Kidney epithelial cell (primary cell): Measurements from ENCODE around the gene CPNE4. TPM values are rescaled to one million over a fixed set of nuclear protein-coding genes. Genes with fewer than 3 reads are reported as not detected.

ENCODE experiments used
- DNase-seq: peaks from one replicate; pipeline ENCODE4 v3.0.0-alpha.2; 2010; ENCODE audit warnings: low read depth
- H3K27me3 ChIP-seq: 2 replicates; pipeline ENCODE4 v1.6.0; 2011; ENCODE audit warnings: low read length; ENCODE audit not compliant: control insufficient read depth, insufficient read depth
- H3K36me3 ChIP-seq: 2 replicates; pipeline ENCODE4 v1.5.1; 2011; ENCODE audit warnings: low read length; ENCODE audit not compliant: control insufficient read depth, insufficient read depth
- H3K4me3 ChIP-seq: 2 replicates; pipeline ENCODE4 v1.5.1; 2011; ENCODE audit warnings: low read depth, mild to moderate bottlenecking, control low read depth, low read length
- total RNA-seq: library from RNA; depleted of rRNA; stranded (reverse); fragments of >200 nt; gene quantifications from 2 replicates; pipeline ENCODE4 v1.2.3, GENCODE V29; 2015
- TF ChIP-seq, protein P1 (sequence below): IDR thresholded peaks from 2 replicates; pipeline ENCODE4 v1.5.1; 2011; ENCODE audit warnings: mild to moderate bottlenecking, moderate library complexity, low read length, control low read depth, inconsistent platforms; ENCODE audit not compliant: insufficient read depth, poor library complexity, severe bottlenecking

Gene CPNE4
- total RNA-seq, 1 donor from 2014 or later = 3.7 TPM

- no peak for DNase-seq
- TF ChIP-seq, protein P1, sequence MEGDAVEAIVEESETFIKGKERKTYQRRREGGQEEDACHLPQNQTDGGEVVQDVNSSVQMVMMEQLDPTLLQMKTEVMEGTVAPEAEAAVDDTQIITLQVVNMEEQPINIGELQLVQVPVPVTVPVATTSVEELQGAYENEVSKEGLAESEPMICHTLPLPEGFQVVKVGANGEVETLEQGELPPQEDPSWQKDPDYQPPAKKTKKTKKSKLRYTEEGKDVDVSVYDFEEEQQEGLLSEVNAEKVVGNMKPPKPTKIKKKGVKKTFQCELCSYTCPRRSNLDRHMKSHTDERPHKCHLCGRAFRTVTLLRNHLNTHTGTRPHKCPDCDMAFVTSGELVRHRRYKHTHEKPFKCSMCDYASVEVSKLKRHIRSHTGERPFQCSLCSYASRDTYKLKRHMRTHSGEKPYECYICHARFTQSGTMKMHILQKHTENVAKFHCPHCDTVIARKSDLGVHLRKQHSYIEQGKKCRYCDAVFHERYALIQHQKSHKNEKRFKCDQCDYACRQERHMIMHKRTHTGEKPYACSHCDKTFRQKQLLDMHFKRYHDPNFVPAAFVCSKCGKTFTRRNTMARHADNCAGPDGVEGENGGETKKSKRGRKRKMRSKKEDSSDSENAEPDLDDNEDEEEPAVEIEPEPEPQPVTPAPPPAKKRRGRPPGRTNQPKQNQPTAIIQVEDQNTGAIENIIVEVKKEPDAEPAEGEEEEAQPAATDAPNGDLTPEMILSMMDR = no peak
- H3K4me3 ChIP-seq = no peak overlapping the region
- no peaks in the 10 kb centered on the region for H3K36me3 ChIP-seq
- H3K27me3 ChIP-seq = no peaks in the 10 kb centered on the region
Observed at GRCh38 chr3:132042681-132043080, 7.9 kb upstream of the CPNE4 start.

GRCh38 chr3:132038198-132038825 is 3.5 kb upstream of the CPNE4 start:
- H3K36me3 ChIP-seq = no peaks in the 10 kb centered on the region
- peaks cover 18% of the 10 kb centered on the region for H3K27me3 ChIP-seq
- no peak for DNase-seq

DNA sequence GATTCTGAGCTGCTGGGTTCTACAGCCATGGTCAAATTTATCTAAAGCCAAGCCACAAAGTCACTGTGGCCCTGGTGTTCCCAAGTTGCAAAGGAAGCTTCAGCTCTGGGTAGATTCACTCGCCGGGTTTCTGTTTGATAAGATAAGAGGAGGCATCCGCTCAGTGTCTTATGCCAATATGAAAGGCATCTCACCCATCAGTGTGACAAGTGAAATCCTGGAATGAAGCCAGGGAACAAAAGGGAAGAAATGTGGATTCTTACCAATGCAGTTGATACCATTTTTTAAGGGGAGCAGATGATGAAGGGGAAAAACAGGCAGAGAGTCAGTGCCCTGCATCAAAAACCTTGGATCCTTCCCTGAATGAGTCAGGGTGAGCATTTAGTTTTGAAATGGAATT is 2.8 kb upstream of the CPNE4 start:
- no peak for DNase-seq
- Histone ChIP-seq H3K27me3 (peaks cover 24% of the 10 kb centered on the region), H3K4me3 (no peak overlapping the region), H3K36me3 (no peaks in the 10 kb centered on the region)
- TF ChIP-seq, protein P1 = no peak

More at GRCh38 chr3:132038198-132038825, 3.5 kb upstream of the CPNE4 start:
- H3K4me3 ChIP-seq = no peak overlapping the region
- TF ChIP-seq, protein P1 = peak; percentile 68

DNA sequence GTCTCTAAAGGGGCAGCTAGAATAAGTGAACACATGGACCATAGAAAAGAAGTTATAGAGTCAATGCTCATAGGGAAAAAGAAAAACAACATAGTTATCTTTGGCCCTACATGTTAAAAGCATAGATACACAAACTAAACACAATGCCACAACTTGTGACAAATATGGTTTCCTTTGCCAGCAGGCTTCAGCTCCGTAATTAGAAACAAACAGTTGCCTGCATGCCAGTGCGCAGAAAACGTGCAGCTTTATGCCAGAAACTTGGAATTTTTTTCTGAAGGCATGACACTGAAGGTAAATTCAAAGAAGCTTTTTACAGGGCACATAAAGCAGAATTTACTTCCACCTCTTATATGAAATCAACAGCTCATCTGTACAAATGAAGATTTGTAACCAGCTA is 2.2 kb upstream of the CPNE4 start:
- TF ChIP-seq, protein P1 = no peak
- Histone ChIP-seq H3K27me3 (peaks cover 26% of the 10 kb centered on the region), H3K36me3 (no peaks in the 10 kb centered on the region), H3K4me3 (no peak overlapping the region)
- DNase-seq = no peak

DNA sequence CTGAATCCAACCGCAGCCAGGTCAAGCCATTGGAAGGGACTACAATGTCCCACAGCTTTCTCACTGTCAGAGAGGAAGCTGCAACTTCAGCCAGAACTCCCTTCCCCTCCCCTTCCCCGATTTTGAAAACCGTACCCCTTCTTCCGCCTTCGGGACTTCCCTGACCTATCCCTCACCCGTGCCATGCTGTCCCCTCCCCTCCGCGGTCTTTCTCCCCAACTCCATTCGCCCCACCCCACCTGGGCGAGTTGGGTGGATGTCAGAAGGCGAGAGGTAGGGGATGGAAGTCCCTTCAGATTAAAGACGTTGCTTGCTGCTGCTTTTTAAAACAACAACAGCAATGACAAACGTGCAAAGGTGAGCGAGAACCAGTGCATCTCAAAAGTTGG is 723 bp downstream of the CPNE4 start:
- peaks cover 28% of the 10 kb centered on the region for H3K27me3 ChIP-seq
- DNase-seq = no peak
- no peaks in the 10 kb centered on the region for H3K36me3 ChIP-seq
- TF ChIP-seq, protein P1 = no peak
- no peak overlapping the region for H3K4me3 ChIP-seq

DNA sequence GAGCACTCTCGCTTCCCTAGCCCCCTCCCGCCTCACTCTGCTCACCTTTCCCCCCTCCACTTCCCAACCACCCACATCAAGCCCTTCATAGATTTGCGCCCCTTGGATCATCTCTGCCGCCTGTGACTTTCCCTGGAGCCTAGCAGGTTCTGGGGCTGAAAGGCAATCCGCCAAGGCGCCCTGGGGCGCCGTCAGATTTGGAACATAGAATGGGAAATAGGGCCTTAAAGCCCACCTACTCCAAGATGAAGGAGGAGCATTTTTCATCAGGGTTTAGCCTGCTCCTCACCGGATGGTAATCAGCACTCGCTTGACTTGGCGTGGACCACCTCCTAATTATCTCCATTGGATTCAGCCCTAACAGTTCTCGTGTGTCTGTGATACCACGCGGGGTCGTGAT is 1.3 kb downstream of the CPNE4 start:
- no peak overlapping the region for H3K4me3 ChIP-seq
- H3K27me3 ChIP-seq = peaks cover 28% of the 10 kb centered on the region
- H3K36me3 ChIP-seq = no peaks in the 10 kb centered on the region
- TF ChIP-seq, protein P1 = no peak
- no peak for DNase-seq
